GM10266 (cell line): Measurements from ENCODE around the gene LMCD1.

Source experiments
- DNase-seq: peaks from one replicate; pipeline ENCODE4 v3.0.0; 2012; ENCODE audit errors: extremely low spot score
- CTCF ChIP-seq: IDR thresholded peaks from 2 replicates; pipeline ENCODE4 v1.5.1; 2012; ENCODE audit warnings: mild to moderate bottlenecking, low read depth; ENCODE audit not compliant: control insufficient read depth, insufficient read depth; ENCODE audit errors: missing control alignments

Gene LMCD1

GRCh38 chr3:8595695-8596115, 94.1 kb downstream of the LMCD1 start:
- DNase-seq = no peak
- no peak for TF ChIP-seq CTCF

- DNase-seq = no peak
- TF ChIP-seq CTCF = no peak
These were observed 94.9 kb downstream of the LMCD1 start for GRCh38 chr3:8596321-8597218.

GRCh38 chr3:8597219-8597853, 95.7 kb downstream of the LMCD1 start:
- no peak for DNase-seq
- no peak for TF ChIP-seq CTCF

- TF ChIP-seq CTCF = no peak
These were observed 97.5 kb downstream of the LMCD1 start for GRCh38 chr3:8599146-8599545.

GRCh38 chr3:8600457-8600856, 98.8 kb downstream of the LMCD1 start:
- no peak for TF ChIP-seq CTCF
- DNase-seq = no peak

More at GRCh38 chr3:8599146-8599545, 97.5 kb downstream of the LMCD1 start:
- DNase-seq = no peak

- DNase-seq = no peak
- TF ChIP-seq CTCF = no peak
These were observed 101.6 kb downstream of the LMCD1 start for GRCh38 chr3:8603115-8603710.
